Memory B cell (primary cell): Measurements from ENCODE around the gene POLR2M.

Source experiments
- ATAC-seq: fragments of 150-1000 bp; cut with Tn5 transposase; 2 replicates; pipeline ENCODE4 v1.10.0; 2021; ENCODE audit warnings: low read depth, mild to moderate bottlenecking, moderate library complexity
- DNase-seq, 2 donors: peaks; one replicate each; pipeline ENCODE4 v3.0.0; 2022; ENCODE audit warnings: low spot score in 2 of 2
- H3K27ac Mint-ChIP-seq: one replicate; pipeline ENCODE4 v1.8.0; 2022; ENCODE audit warnings: mild to moderate bottlenecking, moderate library complexity, mixed read lengths
- H3K27me3 Mint-ChIP-seq: one replicate; pipeline ENCODE4 v1.8.0; 2022; ENCODE audit warnings: mixed read lengths
- H3K36me3 Mint-ChIP-seq: one replicate; pipeline ENCODE4 v1.8.0; 2022; ENCODE audit warnings: mild to moderate bottlenecking, mixed read lengths
- H3K4me1 Mint-ChIP-seq: one replicate; pipeline ENCODE4 v1.8.0; 2022; ENCODE audit warnings: mixed read lengths
- H3K4me3 Mint-ChIP-seq: one replicate; pipeline ENCODE4 v1.8.0; 2022; ENCODE audit warnings: mild to moderate bottlenecking, moderate library complexity, mixed read lengths
- H3K9me3 Mint-ChIP-seq: one replicate; pipeline ENCODE4 v1.8.0; 2022; ENCODE audit warnings: mixed read lengths

POLR2M gene

GRCh38 chr15:57681011-57681410 lies 25.5 kb upstream of the POLR2M start:
- Mint-ChIP-seq H3K4me3 (no peak overlapping the region), H3K27me3 (peaks cover 9% of the 10 kb centered on the region), H3K9me3 (no peaks in the 10 kb centered on the region), H3K27ac (no peak overlapping the region), H3K36me3 (no peaks in the 10 kb centered on the region), H3K4me1 (peaks cover 2% of the 10 kb centered on the region)
- DNase-seq (no peak), ATAC-seq (no peak)

- Mint-ChIP-seq H3K27me3 (peaks cover 9% of the 10 kb centered on the region), H3K4me3 (no peak overlapping the region), H3K9me3 (no peaks in the 10 kb centered on the region), H3K27ac (no peak overlapping the region), H3K36me3 (no peaks in the 10 kb centered on the region), H3K4me1 (peaks cover 2% of the 10 kb centered on the region)
- ATAC-seq, result no peak
- no peak for DNase-seq
Measured at GRCh38 chr15:57683481-57683880, 23.0 kb upstream of the POLR2M start.

GRCh38 chr15:57684491-57685151 lies 21.9 kb upstream of the POLR2M start:
- ATAC-seq, result no peak
- no peak overlapping the region for H3K4me3 Mint-ChIP-seq
- no peaks in the 10 kb centered on the region for H3K36me3 Mint-ChIP-seq
- no peak for DNase-seq
- H3K27me3 Mint-ChIP-seq, result peaks cover 6% of the 10 kb centered on the region
- H3K27ac Mint-ChIP-seq, result no peak overlapping the region
- H3K9me3 Mint-ChIP-seq, result no peaks in the 10 kb centered on the region
- H3K4me1 Mint-ChIP-seq, result peaks cover 2% of the 10 kb centered on the region

- H3K4me1 Mint-ChIP-seq, result no peaks in the 10 kb centered on the region
- peaks cover 4% of the 10 kb centered on the region for H3K27me3 Mint-ChIP-seq
- no peaks in the 10 kb centered on the region for H3K36me3 Mint-ChIP-seq
- no peaks in the 10 kb centered on the region for H3K9me3 Mint-ChIP-seq
- ATAC-seq (no peak), DNase-seq (no peak)
- H3K4me3 Mint-ChIP-seq, result no peak overlapping the region
- H3K27ac Mint-ChIP-seq, result no peak overlapping the region
Measured at GRCh38 chr15:57685306-57686095, 21.0 kb upstream of the POLR2M start.

GRCh38 chr15:57686657-57687056 lies 19.9 kb upstream of the POLR2M start:
- Mint-ChIP-seq H3K9me3 (no peaks in the 10 kb centered on the region), H3K36me3 (no peaks in the 10 kb centered on the region), H3K27me3 (peaks cover 4% of the 10 kb centered on the region), H3K4me1 (no peaks in the 10 kb centered on the region), H3K27ac (no peak overlapping the region), H3K4me3 (no peak overlapping the region)
- ATAC-seq, result peak; percentile 27
- no peak for DNase-seq

GRCh38 chr15:57690341-57690966 lies 16.1 kb upstream of the POLR2M start:
- H3K9me3 Mint-ChIP-seq, result no peaks in the 10 kb centered on the region
- H3K36me3 Mint-ChIP-seq, result no peaks in the 10 kb centered on the region
- ATAC-seq (no peak), DNase-seq (no peak)
- H3K27ac Mint-ChIP-seq, result no peak overlapping the region
- H3K4me3 Mint-ChIP-seq, result no peak overlapping the region
- H3K4me1 Mint-ChIP-seq, result no peaks in the 10 kb centered on the region
- peaks cover 2% of the 10 kb centered on the region for H3K27me3 Mint-ChIP-seq

- Mint-ChIP-seq H3K36me3 (no peaks in the 10 kb centered on the region), H3K9me3 (no peaks in the 10 kb centered on the region), H3K4me3 (no peak overlapping the region), H3K4me1 (no peaks in the 10 kb centered on the region), H3K27ac (no peak overlapping the region), H3K27me3 (peaks cover 2% of the 10 kb centered on the region)
- DNase-seq (no peak), ATAC-seq (no peak)
Measured at GRCh38 chr15:57691082-57691481, 15.4 kb upstream of the POLR2M start.

- H3K27ac Mint-ChIP-seq, result no peak overlapping the region
- no peaks in the 10 kb centered on the region for H3K9me3 Mint-ChIP-seq
- H3K4me1 Mint-ChIP-seq, result no peaks in the 10 kb centered on the region
- no peaks in the 10 kb centered on the region for H3K36me3 Mint-ChIP-seq
- H3K27me3 Mint-ChIP-seq, result peaks cover 5% of the 10 kb centered on the region
- DNase-seq (no peak), ATAC-seq (no peak)
- H3K4me3 Mint-ChIP-seq, result no peak overlapping the region
Measured at GRCh38 chr15:57692709-57693108, 13.8 kb upstream of the POLR2M start.

- no peak for ATAC-seq
- Mint-ChIP-seq H3K27ac (no peak overlapping the region), H3K9me3 (no peaks in the 10 kb centered on the region), H3K27me3 (peaks cover 5% of the 10 kb centered on the region), H3K4me1 (no peaks in the 10 kb centered on the region), H3K4me3 (no peak overlapping the region), H3K36me3 (no peaks in the 10 kb centered on the region)
- no peak for DNase-seq
Measured at GRCh38 chr15:57694279-57694678, 12.2 kb upstream of the POLR2M start.

- DNase-seq, result no peak
- ATAC-seq, result no peak
- Mint-ChIP-seq H3K4me1 (no peaks in the 10 kb centered on the region), H3K27ac (no peak overlapping the region), H3K4me3 (no peak overlapping the region), H3K36me3 (no peaks in the 10 kb centered on the region), H3K27me3 (peaks cover 10% of the 10 kb centered on the region), H3K9me3 (no peaks in the 10 kb centered on the region)
Measured at GRCh38 chr15:57696146-57696545, 10.4 kb upstream of the POLR2M start.

GRCh38 chr15:57697588-57697987 lies 8.9 kb upstream of the POLR2M start:
- H3K4me1 Mint-ChIP-seq, result no peaks in the 10 kb centered on the region
- H3K9me3 Mint-ChIP-seq, result no peaks in the 10 kb centered on the region
- H3K27ac Mint-ChIP-seq, result no peak overlapping the region

GRCh38 chr15:57698243-57698642 lies 8.3 kb upstream of the POLR2M start:
- Mint-ChIP-seq H3K36me3 (no peaks in the 10 kb centered on the region), H3K27me3 (peaks cover 14% of the 10 kb centered on the region)
- no peak for DNase-seq

More at GRCh38 chr15:57697588-57697987, 8.9 kb upstream of the POLR2M start:
- Mint-ChIP-seq H3K27me3 (peaks cover 14% of the 10 kb centered on the region), H3K36me3 (no peaks in the 10 kb centered on the region), H3K4me3 (no peak overlapping the region)
- ATAC-seq (no peak), DNase-seq (no peak)

GRCh38 chr15:57698991-57699390 lies 7.5 kb upstream of the POLR2M start:
- no peak overlapping the region for H3K27ac Mint-ChIP-seq
- ATAC-seq, result no peak
- DNase-seq, result no peak
- peaks cover 13% of the 10 kb centered on the region for H3K27me3 Mint-ChIP-seq
- no peaks in the 10 kb centered on the region for H3K4me1 Mint-ChIP-seq
- no peaks in the 10 kb centered on the region for H3K9me3 Mint-ChIP-seq
- H3K36me3 Mint-ChIP-seq, result no peaks in the 10 kb centered on the region
- H3K4me3 Mint-ChIP-seq, result no peak overlapping the region

More at GRCh38 chr15:57698243-57698642, 8.3 kb upstream of the POLR2M start:
- H3K9me3 Mint-ChIP-seq, result no peaks in the 10 kb centered on the region
- no peak overlapping the region for H3K4me3 Mint-ChIP-seq
- no peaks in the 10 kb centered on the region for H3K4me1 Mint-ChIP-seq
- H3K27ac Mint-ChIP-seq, result no peak overlapping the region
- no peak for ATAC-seq

- Mint-ChIP-seq H3K4me1 (peaks cover 6% of the 10 kb centered on the region), H3K27ac (no peak overlapping the region), H3K9me3 (no peaks in the 10 kb centered on the region), H3K4me3 (no peak overlapping the region), H3K36me3 (no peaks in the 10 kb centered on the region), H3K27me3 (peaks cover 10% of the 10 kb centered on the region)
- DNase-seq, result no peak
- ATAC-seq, result no peak
Measured at GRCh38 chr15:57703387-57703786, 3.1 kb upstream of the POLR2M start.
